GM21737 (cell line): ENCODE measurements around the gene PANX2.

Experiments used
- ATAC-seq: cut with Tn5 transposase; IDR thresholded peaks from one replicate; pipeline ENCODE4 v1.9.1; 2021; ENCODE audit warnings: mild to moderate bottlenecking, moderate library complexity; ENCODE audit not compliant: unreplicated experiment

PANX2 gene

GRCh38 chr22:50169181-50169759, 1.3 kb upstream of the PANX2 start:
- ATAC-seq, result no peak

GRCh38 chr22:50169774-50170341, 673 bp upstream of the PANX2 start:
- no peak for ATAC-seq

- no peak for ATAC-seq
Observed at GRCh38 chr22:50171319-50171964, 911 bp downstream of the PANX2 start.

GRCh38 chr22:50171965-50172421, 1.5 kb downstream of the PANX2 start:
- no peak for ATAC-seq

DNA sequence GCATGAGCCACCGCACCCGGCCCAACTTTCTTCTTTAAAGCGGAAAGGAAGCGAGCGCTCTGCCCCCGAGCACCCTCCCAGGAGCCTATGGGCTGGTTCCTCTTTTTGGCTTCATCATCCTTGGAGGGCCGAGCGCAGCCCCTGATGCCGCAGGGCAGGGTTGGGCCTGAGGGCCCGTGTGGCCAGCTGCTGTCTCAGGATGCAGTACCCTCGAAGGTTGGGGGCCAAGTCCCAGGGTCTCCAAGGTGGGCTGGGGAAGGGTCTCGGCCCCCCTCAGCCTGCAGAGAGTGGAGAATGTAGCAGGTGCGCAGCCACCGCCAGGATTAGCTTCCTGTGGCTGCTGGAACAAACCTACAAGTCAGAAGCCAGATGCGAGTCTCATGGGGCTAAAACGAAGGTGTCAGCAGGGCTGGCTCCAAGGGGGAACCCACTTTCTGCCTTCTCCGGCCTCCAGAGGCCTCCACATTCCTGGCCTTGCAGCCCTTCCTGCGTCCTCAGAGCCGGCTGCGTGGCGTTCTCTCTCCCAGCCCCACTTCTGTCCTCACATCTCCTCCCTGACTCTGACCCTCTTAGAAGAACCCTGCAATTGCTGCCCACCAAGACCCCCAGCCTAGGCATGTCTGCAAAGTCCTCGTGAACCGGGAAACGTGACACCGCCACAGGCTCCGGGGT, 2.9 kb downstream of the PANX2 start:
- ATAC-seq, result no peak

- no peak for ATAC-seq
Observed at GRCh38 chr22:50173983-50174355, 3.4 kb downstream of the PANX2 start.

DNA sequence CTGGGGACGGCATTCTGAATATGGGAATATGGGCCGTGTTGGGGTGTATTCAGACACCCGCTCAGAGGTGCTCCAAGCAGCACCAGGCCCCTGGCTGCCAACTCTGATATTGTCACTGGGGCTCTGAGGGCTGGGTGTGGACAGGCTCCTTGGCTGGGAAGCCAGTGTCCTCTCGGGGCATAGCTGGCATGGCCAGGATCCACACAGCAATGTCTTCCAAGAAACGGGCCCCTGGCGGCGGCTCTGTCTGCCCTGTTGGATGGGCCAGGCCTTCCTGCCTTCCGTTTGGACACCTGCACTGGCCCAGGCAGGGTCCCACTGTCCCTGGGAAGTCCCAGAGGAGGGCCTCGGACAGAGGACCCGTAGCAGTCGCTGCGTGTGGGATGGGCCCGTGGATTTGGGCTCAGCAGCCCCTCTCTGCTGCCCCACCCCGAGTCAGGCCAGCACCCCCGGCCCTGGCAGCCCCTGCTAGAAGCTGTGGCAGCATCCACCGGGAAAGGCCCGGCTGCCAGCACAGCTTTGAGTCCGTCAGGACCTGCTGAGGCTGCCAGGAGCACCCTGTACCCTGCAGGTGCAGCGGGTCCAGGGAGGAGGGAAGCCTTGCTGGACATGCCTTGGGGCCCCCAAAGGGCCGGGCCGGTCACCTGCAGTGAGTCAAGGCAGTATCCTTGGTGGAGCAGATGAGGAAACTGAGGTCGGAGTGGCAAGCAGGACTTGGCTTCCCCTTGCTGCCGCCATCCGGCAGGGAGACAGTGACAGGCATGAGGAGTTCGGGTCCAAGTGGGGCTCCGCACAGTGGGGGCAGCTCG, 4.1 kb downstream of the PANX2 start:
- no peak for ATAC-seq

DNA sequence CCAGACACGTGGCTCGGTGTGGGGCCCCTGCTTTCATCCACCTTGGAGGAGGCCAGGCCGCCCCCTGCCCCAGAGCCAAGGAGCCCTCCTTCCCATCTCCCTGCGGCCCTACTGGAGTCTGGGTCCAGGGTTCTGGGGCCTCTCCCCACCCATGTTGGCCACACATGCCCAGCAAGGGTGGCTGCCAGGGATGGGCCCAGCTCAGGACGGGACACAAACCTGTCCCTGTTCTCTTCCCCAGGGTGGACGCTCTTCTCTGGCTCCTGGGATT, 4.6 kb downstream of the PANX2 start:
- no peak for ATAC-seq

- no peak for ATAC-seq
Observed at GRCh38 chr22:50175921-50176849, 5.7 kb downstream of the PANX2 start.

- no peak for ATAC-seq
Observed at GRCh38 chr22:50176850-50177536, 6.5 kb downstream of the PANX2 start.

DNA sequence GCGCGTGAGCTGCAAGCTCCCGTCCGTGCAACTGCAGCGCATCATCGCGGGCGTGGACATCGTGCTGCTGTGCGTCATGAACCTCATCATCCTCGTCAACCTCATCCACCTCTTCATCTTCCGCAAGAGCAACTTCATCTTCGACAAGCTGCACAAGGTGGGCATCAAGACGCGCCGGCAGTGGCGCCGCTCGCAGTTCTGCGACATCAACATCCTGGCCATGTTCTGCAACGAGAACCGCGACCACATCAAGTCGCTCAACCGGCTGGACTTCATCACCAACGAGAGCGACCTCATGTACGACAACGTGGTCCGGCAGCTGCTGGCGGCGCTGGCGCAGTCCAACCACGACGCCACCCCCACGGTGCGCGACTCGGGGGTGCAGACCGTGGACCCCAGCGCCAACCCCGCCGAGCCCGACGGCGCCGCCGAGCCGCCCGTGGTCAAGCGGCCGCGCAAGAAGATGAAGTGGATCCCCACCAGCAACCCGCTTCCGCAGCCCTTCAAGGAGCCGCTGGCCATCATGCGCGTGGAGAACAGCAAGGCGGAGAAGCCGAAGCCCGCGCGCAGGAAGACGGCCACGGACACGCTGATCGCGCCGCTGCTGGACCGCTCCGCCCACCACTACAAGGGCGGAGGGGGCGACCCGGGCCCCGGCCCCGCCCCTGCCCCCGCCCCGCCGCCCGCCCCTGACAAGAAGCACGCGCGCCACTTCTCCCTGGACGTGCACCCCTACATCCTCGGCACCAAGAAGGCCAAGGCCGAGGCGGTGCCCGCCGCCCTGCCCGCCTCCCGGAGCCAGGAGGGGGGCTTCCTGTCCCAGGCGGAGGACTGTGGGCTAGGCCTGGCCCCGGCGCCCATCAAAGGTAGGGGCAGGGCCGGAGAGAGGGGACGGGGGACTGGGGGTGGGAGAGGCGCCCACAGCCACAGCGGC, 7.3 kb downstream of the PANX2 start:
- no peak for ATAC-seq

DNA sequence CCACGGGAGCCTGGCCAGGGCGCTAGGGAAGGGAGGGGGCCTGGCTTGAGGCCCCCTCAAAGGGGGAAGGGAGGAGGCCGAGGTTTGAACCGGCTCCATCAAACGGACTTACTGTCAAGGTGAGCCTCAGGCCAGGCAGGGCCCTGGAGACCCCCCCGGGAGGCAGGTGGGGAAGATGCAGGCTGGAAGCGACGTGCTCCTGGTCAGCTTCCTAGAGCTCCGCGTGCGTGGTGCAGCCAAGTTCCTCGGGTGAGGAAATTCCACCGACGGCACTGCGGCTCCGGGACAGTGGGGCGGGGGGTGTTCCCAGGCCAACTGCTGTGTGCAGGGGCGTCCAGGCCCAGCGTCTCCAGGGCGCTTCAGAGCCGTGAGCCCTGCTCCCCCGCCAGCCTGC, 7.9 kb downstream of the PANX2 start:
- no peak for ATAC-seq

DNA sequence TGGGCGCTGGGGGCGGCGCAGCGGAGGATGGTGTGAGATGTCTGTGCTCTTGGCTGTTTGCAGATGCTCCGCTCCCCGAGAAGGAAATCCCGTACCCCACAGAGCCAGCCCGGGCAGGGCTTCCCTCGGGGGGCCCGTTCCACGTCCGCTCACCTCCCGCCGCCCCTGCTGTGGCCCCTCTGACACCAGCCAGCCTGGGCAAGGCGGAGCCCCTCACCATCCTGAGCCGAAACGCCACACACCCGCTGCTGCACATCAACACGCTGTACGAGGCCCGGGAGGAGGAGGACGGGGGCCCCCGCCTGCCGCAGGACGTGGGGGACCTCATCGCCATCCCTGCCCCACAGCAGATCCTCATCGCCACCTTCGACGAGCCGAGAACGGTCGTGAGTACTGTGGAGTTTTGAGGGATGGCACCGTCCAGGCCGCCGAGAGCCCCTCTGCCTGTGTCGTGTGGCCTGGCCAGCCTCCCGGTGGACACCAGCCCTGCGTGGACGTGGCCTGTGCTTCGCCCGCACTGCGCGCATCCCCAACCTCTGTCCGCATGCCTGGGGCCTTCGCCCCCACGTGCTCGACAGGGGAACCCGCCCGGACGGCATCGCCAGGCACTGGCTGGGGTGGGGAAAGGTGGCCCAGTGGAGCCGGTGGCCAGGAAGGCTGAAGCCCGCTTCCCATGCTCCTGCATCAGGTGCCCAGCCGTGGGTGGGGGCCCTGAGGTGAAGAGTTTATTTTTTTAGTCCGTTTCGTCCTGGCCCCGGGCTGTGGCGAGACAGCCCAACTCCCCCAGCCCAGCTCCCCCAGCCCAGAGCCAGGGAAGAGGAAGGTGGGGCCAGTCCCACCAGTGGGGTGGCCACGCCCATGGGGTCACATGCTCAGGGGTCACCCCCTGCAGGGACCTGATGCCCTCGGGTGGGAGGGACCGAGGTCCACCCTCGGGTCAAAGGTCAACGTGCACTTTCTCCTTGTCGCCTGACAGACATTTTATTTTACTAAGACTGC, 8.6 kb downstream of the PANX2 start:
- no peak for ATAC-seq

DNA sequence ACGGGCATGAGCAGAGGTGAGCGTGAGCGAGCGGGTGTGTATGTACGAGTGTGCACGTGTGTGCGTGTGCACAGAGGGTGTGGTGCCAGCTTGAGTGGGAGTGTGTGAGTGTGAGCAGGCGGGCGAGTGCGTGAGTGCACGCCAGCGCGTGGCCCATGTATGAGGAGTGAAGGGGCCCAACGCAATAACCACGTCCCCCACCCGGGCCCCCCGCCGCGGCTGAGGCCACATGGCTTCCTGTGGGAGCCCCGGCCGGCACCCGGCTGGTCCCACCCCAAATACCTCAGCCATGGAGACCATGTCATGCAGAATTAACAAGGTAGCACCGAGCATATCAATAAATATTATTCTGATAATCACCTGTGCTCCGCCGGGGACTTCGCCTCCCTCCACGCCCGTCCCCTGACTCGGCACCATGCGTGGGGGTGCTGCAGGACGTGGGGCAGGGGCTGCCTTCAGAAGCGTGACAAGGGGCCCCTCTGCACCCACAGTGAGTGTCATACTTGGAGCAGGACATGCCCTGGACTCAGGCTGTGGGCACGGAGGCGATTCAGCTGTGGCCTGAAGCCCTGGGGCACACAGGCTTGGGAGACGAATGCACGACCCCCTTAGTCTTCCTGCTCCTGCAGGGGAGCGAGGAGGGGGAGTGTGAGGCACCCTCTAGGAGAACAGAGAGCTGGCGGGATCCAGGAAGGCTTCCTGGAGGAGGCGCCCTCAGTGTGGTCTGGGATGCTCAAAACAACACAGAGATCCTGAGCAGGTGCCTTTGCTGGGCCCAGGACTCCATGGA, 9.6 kb downstream of the PANX2 start:
- ATAC-seq, result no peak

DNA sequence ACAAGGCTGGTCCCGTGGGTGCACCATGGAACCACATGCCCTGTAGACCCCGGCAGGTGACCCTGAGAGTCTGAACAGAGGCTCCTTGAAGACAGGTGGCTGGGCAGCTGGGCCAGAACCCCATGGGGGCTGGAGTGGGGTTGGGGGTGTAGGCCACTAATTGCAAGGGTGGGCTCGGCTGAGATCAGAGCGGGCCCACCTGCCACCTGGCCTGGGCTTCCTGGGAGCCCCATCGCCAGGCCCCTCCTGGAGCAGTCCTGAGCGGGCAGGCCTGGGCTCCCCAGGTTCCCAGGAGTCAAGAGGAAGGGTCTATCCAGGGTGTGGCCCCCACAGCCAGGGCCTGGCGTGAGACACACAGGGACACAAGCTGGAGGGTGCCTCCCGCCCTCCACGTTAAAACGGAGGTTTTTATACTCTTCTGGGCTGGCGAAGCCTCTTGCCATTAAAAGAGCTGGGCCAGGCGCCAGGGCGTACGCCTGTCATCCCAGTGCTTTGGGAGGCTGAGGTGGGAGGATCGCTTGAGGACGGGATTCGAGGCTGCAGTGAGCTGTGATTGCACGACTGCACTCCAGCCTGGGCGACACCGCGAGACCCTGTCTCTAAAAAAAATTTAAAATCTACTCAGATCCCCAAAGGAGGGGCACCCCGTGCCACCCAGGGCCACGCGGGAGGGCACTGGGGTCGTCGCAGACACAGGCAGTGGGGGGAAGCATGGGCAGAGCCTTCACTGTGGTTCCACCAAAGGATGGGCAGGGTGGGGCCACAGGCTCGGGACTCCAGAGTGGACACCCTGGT, 10.4 kb downstream of the PANX2 start:
- no peak for ATAC-seq
